GM19397 (cell line): ENCODE results near the gene CCR5.
"Not testable (repeated sequence)": the region's sequence is repeated elsewhere in the genome, so short reads cannot be mapped to it uniquely, and the experiment has no call there.

Experiments
- ATAC-seq: cut with Tn5 transposase; IDR thresholded peaks from one replicate; pipeline ENCODE4 v1.9.1; 2021; ENCODE audit warnings: mild to moderate bottlenecking, moderate library complexity; ENCODE audit not compliant: unreplicated experiment

CCR5 gene

GRCh38 chr3:46370839-46371518, at the start of gene CCR5:
Gene CCR5, plus strand, starts transcription at chr3:46370946. Its CDS starts 1,957 bp downstream, at chr3:46372903.
- no peak for ATAC-seq

DNA sequence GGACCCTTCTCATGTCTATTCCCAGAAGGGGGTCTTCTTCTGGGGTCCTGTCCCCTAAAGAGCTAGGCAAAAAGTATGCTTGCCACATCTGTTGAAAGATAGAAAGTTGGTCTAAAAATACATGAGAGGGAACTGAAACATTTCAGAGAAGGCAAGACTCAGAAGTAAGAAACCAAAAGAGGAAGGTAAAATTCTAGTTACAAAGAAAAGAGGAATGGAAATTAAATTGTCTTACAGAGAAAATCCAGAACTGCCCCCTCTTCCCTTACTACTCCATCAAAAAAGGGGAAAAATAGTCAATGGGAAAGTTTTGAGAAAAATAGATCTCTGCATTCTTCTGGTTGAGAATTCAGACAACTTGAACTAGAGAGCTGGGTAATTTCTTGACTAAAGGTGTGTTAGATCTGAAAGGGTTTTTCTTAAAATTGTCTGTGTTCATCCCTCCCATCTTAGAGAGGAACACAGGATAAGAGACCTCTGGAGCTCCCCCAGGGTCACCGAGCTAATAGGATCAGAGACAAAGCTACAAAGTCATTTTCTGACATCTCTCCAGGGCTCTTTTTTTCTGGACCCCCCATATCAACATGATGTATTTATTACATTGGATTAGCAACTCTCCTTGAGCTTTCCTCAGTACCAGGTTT, 49.2 kb upstream of the CCR5 start:
- ATAC-seq = no peak

- ATAC-seq = no peak
Measured at GRCh38 chr3:46324036-46324435, 46.7 kb upstream of the CCR5 start.

DNA sequence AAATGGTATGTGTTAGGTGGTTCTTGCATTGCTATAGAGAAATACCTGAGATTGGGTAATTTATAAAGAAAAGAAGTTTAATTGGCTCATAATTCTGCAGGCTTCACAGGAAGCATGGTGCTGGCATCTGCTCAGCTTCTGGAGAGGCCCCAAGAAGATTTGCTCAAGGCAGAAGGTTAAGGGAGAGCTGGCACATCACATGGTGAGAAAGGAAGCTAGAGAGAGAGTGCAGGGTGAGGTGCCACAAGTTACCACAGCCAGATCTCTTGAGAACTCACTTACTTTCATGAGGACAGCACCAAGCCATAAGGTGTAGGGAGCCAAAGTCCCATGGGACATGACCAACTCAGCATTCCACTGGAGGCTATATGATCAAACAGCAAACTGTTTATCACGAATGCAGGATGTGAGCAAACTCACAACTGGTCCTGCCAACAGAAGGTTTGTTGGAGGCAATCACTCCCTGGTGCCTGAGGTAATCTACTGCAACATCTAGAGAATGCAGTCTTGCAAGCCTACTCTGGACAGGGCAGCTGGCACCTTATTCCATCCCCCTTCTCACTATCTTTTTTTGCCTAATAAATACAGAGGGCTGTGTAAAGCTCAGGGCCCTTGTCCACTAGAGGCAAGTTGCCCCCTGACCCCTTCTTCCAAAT, 45.0 kb upstream of the CCR5 start:
- no peak for ATAC-seq

DNA sequence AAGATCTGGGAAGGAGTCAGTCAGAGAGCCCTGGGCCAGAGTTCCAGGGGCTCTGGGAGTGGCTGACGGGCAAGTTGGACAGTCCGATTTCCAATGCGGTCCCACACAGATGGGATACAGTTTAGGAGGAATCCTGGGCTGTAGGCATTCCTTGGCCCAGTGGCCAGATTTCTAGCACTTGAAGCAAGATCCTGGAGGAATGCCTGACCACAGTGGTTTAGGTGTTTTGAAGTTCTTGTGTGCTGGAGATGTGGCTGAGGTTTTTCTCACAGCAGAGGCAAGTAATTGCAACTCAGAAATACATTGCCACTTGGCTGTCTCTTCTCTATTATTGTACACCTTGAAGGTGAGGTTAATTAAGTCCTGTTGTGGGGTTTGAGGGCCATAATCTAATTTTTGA, 40.1 kb upstream of the CCR5 start:
- ATAC-seq = not testable (repeated sequence)

GRCh38 chr3:46334741-46335478, 35.8 kb upstream of the CCR5 start:
- ATAC-seq = no peak

DNA sequence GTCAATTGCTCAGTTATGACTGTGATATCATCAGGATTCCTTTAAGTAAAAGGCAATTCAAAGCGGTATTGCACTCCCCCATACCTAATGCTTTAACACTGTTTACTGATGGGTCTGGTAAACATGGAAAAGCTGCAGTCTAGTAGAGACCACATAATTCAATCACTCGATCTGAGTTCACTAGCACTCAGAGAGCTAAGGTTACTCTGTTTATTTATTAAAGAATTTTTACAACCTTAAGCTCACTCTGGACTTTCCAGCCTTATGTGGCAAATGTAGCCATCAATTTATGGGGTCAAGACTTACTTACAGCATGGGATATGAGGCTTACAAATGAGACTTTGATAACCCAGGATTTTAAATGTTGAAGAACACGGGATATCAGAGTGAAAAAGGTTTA, 35.2 kb upstream of the CCR5 start:
- no peak for ATAC-seq

DNA sequence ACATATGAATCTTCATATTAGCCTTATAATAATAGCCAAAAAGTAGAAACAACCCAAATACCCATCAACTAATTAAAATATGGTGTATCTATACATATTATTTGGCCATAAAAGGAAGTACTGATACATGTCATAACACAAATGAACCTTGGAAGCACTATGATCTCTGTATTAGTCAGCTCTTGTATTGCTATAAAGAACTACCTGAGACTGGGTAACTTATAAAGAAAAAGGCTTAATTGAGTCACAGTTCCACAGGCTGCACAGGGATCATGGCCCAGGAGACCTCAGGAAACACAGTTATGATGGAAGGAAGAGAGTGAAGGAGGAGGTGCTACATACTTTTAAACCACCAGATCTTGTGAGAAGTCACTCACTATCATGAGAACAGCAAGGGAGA, 32.8 kb upstream of the CCR5 start:
- ATAC-seq = no peak

DNA sequence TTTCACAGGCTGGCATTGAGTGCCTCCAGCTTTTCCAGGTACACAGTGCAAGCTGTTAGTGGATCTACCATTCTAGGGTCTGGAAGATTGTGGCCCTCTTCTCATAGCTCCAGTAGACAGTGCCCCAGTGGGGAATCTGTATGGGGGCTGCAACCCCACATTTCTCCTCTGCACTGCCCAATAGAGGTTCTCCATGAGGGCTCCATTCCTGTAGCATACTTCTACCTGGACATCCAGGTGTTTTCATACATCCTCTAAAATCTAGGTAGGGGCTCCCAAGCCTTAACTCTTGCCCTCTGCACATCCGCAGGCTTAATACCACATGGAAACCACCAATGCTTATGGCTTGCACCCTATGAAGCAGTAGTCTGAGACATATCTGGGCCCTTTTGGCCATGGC, 31.9 kb upstream of the CCR5 start:
- no peak for ATAC-seq

- no peak for ATAC-seq
Measured at GRCh38 chr3:46344476-46344875, 26.3 kb upstream of the CCR5 start.

DNA sequence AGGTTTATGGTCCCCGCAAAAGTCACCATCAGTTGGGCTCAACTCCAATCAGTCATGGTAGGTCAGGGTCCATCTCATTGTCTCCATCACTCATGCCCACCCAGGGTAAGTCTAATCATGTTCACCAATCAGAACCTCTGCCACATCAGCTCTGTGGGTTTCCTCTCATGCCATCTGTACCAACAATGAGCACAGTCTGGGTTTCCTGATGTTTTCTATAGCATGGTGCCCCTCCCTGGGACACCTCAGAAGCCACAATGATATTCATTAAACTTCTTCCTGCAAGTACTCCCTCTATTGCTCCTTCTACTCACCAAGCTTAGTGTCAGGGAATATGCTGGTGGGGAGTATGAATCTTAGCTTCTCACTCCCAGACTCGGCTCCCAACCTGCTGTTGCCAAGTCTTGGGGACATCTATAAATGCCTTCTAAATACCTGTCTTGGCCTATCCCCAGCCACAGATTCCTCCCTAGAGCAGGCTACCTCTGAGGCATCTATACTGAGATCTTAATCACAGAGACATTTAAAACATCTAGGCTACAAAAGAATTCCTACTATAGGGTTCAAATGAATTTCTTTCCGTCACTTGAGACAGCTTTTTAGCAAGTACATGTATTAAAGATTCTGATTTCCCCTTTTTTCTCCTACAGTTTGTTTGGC, 21.8 kb upstream of the CCR5 start:
- ATAC-seq = no peak

DNA sequence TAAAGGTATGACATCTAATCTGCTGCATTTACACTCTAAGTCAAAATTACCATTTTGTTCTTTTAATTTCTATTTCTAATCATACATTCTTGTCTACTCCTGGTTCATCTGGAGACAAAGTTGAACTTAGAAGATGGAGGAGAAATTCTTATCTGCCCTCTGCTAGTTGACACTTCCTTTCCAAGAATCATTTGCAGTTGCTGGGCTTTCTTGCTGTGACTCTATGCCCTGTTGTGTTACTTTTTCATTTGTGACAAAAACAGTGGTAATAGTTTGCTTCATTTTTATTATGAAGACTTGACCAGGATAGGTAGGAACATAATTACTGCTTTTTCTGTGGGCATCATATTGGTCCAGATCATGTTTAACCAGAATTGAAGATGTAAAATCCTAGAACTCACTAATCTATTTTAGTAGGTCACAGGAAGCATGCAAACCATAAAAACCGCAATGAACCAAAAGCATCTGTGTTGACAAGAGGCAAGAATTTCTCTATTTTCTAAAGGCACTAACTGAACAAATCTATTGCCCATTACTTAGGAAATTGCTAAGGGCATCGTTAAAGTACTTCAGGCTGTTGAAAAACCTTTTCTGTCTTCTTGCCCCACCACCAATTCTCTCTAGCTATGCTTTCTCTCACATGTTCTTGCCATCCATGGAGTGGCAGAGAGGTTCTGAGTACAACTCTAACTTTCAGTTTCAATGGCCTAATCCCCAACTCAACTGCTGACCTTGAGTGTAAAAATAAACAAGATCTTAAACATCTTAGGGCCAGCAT, 21.1 kb upstream of the CCR5 start:
- ATAC-seq = peak; percentile 75

DNA sequence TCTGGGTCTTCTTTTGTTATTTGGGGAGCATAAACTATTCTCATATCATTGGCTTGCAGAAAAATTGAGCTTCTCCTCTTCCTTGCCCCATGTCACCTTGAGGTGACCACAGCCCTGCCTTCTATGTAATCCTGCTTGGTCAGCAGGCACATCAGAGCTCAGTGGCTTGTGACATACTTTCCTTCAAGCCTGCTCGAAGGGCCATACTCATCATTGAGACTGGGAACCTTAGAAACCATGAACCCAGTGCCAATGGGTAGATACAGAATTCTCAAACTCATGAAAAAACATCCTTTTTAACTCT, 20.5 kb upstream of the CCR5 start:
- ATAC-seq = peak; percentile 36

- no peak for ATAC-seq
Measured at GRCh38 chr3:46351646-46352045, 19.1 kb upstream of the CCR5 start.

- ATAC-seq = no peak
Measured at GRCh38 chr3:46353090-46353489, 17.7 kb upstream of the CCR5 start.

- no peak for ATAC-seq
Measured at GRCh38 chr3:46353647-46354410, 16.9 kb upstream of the CCR5 start, which contains the start of gene CCR2. Gene CCR2, plus strand, starts transcription at chr3:46354111. Its CDS starts 3,417 bp downstream, at chr3:46357528.

DNA sequence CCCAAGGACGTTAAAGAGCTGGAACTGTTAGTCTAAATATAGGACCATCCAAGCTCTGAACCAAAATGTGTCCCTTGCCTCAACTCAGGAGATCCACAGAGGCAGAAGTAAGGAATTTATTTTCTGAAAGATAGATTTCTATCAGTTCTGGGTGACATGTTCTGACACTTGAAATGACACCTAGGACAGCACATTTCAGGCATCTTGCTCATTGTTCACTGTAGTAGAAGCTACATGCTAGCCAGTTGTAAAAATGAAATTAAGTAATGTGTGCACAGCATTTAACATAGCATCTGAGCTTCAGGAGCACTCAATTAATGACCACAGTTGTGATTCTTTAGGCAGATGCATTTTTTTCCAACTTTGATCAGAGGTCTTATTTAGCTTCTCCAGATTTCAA, 16.3 kb upstream of the CCR5 start:
- no peak for ATAC-seq

DNA sequence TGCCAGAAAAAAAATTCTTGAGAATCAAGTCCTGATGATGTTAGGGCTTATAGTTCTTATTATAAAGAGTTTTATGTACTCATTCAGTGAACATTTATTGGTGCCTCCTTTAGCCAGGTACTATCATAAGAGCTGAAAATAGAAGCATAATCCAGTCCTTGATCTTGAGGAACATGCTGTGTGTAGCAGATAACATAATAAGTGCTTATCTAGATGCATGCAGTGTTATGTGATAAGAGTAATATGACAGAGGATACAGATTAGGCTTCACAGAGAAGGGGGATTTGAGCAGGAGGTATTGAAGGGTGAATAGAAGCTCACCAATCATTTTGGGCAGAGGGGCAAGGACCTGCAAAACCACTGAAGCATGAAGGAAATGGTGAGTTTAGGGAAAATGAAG, 15.8 kb upstream of the CCR5 start:
- ATAC-seq = no peak

DNA sequence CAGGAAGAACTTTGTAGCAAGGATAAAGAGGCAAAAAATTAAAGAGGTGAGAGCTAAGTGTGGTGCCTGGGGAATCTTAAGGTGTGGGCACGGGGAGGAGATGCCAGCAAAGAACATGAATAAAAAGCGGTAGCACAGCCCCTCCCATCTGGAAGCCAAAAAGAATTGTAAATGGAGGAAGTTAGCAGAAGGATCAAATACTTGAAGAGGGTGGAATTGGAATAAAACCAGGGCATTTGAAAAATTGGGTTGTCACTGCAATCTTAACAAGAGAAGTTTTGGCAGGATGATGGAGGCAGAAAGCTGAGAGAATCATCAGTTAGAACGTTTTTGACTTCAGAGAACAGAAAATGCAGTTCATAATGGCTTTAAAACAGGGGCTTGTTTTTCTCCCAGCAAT, 14.5 kb upstream of the CCR5 start:
- ATAC-seq = no peak

GRCh38 chr3:46356909-46357308, 13.8 kb upstream of the CCR5 start:
- no peak for ATAC-seq
